Activated T-helper 17 cell treated with anti-CD3 and anti-CD28 coated beads, Interleukin-2, amount 50 U/mL, for 72 hours (primary cell): ENCODE data around the gene ILK. TPM values are rescaled to one million over a fixed set of nuclear protein-coding genes. Genes with fewer than 3 reads are reported as not detected.
A peak's percentile ranks its signal among the peaks of the same experiment; 100 is the strongest.

Experiments
- ATAC-seq: fragments of 150-1000 bp; cut with Tn5 transposase; replicated peaks from 2 replicates; pipeline ENCODE4 v1.10.0; 2021; ENCODE audit warnings: mild to moderate bottlenecking, moderate library complexity
- H3K27ac Mint-ChIP-seq: one replicate; pipeline ENCODE4 v1.8.0; 2022; ENCODE audit warnings: mixed read lengths
- H3K27me3 Mint-ChIP-seq: one replicate; pipeline ENCODE4 v1.8.0; 2022; ENCODE audit warnings: mixed read lengths
- H3K36me3 Mint-ChIP-seq: one replicate; pipeline ENCODE4 v1.8.0; 2022; ENCODE audit warnings: low read depth, mild to moderate bottlenecking, mixed read lengths
- H3K4me1 Mint-ChIP-seq: one replicate; pipeline ENCODE4 v1.8.0; 2022; ENCODE audit warnings: mixed read lengths
- H3K4me3 Mint-ChIP-seq: one replicate; pipeline ENCODE4 v1.8.0; 2022; ENCODE audit warnings: mild to moderate bottlenecking, mixed read lengths
- H3K9me3 Mint-ChIP-seq: one replicate; pipeline ENCODE4 v1.8.0; 2022; ENCODE audit warnings: mixed read lengths
- total RNA-seq, 2 donors: library from RNA; stranded (reverse); gene quantifications; one replicate each; pipeline ENCODE4 v1.2.3, GENCODE V29; 2022

The ILK gene
- total RNA-seq, result 100 to 1,000 TPM in 1 of 2 donors, 10 to 100 TPM in 1; 85.0 to 113 TPM

- ATAC-seq, result peak; percentile 68
- peaks cover 16% of the 10 kb centered on the region for H3K4me1 Mint-ChIP-seq
- H3K36me3 Mint-ChIP-seq, result peaks cover 45% of the 10 kb centered on the region
- no peak within 1 kb of the TSS for H3K27ac Mint-ChIP-seq
- H3K27me3 Mint-ChIP-seq, result no peaks in the 10 kb centered on the region
- H3K4me3 Mint-ChIP-seq, result no peak within 1 kb of the TSS
- H3K9me3 Mint-ChIP-seq, result no peaks in the 10 kb centered on the region
Observed at GRCh38 chr11:6603287-6604080, at the start of gene ILK, which contains the start of gene RRP8. Gene ILK (plus strand): TSS chr11:6603774. CDS start chr11:6604272, 498 bp downstream. Gene RRP8 (minus strand): TSS chr11:6603616. CDS start chr11:6603502, 114 bp downstream.

GRCh38 chr11:6554828-6555706, 48.5 kb upstream of the ILK start:
- no peaks in the 10 kb centered on the region for H3K27me3 Mint-ChIP-seq
- H3K4me1 Mint-ChIP-seq, result no peaks in the 10 kb centered on the region
- no peak overlapping the region for H3K27ac Mint-ChIP-seq
- H3K36me3 Mint-ChIP-seq, result no peaks in the 10 kb centered on the region
- no peak overlapping the region for H3K4me3 Mint-ChIP-seq
- ATAC-seq, result no peak
- H3K9me3 Mint-ChIP-seq, result no peaks in the 10 kb centered on the region

- H3K4me3 Mint-ChIP-seq, result no peak overlapping the region
- H3K27ac Mint-ChIP-seq, result no peak overlapping the region
- H3K36me3 Mint-ChIP-seq, result no peaks in the 10 kb centered on the region
- ATAC-seq, result no peak
- H3K4me1 Mint-ChIP-seq, result no peaks in the 10 kb centered on the region
- H3K9me3 Mint-ChIP-seq, result no peaks in the 10 kb centered on the region
- H3K27me3 Mint-ChIP-seq, result no peaks in the 10 kb centered on the region
Observed at GRCh38 chr11:6556139-6556949, 47.2 kb upstream of the ILK start.

- H3K36me3 Mint-ChIP-seq, result no peaks in the 10 kb centered on the region
- H3K4me3 Mint-ChIP-seq, result no peak overlapping the region
- no peaks in the 10 kb centered on the region for H3K27me3 Mint-ChIP-seq
- H3K4me1 Mint-ChIP-seq, result no peaks in the 10 kb centered on the region
- no peak overlapping the region for H3K27ac Mint-ChIP-seq
- no peaks in the 10 kb centered on the region for H3K9me3 Mint-ChIP-seq
- no peak for ATAC-seq
Observed at GRCh38 chr11:6557063-6557462, 46.5 kb upstream of the ILK start.

- Mint-ChIP-seq H3K36me3 (no peaks in the 10 kb centered on the region), H3K4me3 (no peak overlapping the region), H3K4me1 (no peaks in the 10 kb centered on the region), H3K27ac (peak overlapping the region; percentile 50), H3K9me3 (no peaks in the 10 kb centered on the region), H3K27me3 (no peaks in the 10 kb centered on the region)
- no peak for ATAC-seq
Observed at GRCh38 chr11:6557761-6558674, 45.6 kb upstream of the ILK start.

GRCh38 chr11:6559369-6559768, 44.2 kb upstream of the ILK start:
- Mint-ChIP-seq H3K4me1 (no peaks in the 10 kb centered on the region), H3K4me3 (no peak overlapping the region), H3K9me3 (no peaks in the 10 kb centered on the region), H3K27me3 (no peaks in the 10 kb centered on the region), H3K27ac (no peak overlapping the region), H3K36me3 (no peaks in the 10 kb centered on the region)
- no peak for ATAC-seq

GRCh38 chr11:6561288-6561687, 42.3 kb upstream of the ILK start:
- no peaks in the 10 kb centered on the region for H3K36me3 Mint-ChIP-seq
- H3K27me3 Mint-ChIP-seq, result no peaks in the 10 kb centered on the region
- H3K27ac Mint-ChIP-seq, result no peak overlapping the region
- no peaks in the 10 kb centered on the region for H3K4me1 Mint-ChIP-seq
- no peak for ATAC-seq
- H3K9me3 Mint-ChIP-seq, result no peaks in the 10 kb centered on the region
- no peak overlapping the region for H3K4me3 Mint-ChIP-seq

GRCh38 chr11:6563121-6563619, 40.4 kb upstream of the ILK start:
- Mint-ChIP-seq H3K4me1 (no peaks in the 10 kb centered on the region), H3K9me3 (no peaks in the 10 kb centered on the region), H3K27me3 (no peaks in the 10 kb centered on the region), H3K27ac (no peak overlapping the region), H3K4me3 (no peak overlapping the region), H3K36me3 (no peaks in the 10 kb centered on the region)
- no peak for ATAC-seq

- Mint-ChIP-seq H3K27ac (no peak overlapping the region), H3K4me1 (peaks cover 1% of the 10 kb centered on the region), H3K36me3 (no peaks in the 10 kb centered on the region)
Observed at GRCh38 chr11:6563667-6564066, 39.9 kb upstream of the ILK start.

GRCh38 chr11:6565325-6565724, 38.2 kb upstream of the ILK start:
- no peaks in the 10 kb centered on the region for H3K36me3 Mint-ChIP-seq
- H3K27ac Mint-ChIP-seq, result no peak overlapping the region
- no peak for ATAC-seq
- no peak overlapping the region for H3K4me3 Mint-ChIP-seq
- no peaks in the 10 kb centered on the region for H3K27me3 Mint-ChIP-seq
- no peaks in the 10 kb centered on the region for H3K9me3 Mint-ChIP-seq
- H3K4me1 Mint-ChIP-seq, result peaks cover 4% of the 10 kb centered on the region

More at GRCh38 chr11:6563667-6564066, 39.9 kb upstream of the ILK start:
- H3K27me3 Mint-ChIP-seq, result no peaks in the 10 kb centered on the region
- ATAC-seq, result no peak
- no peaks in the 10 kb centered on the region for H3K9me3 Mint-ChIP-seq
- no peak overlapping the region for H3K4me3 Mint-ChIP-seq

GRCh38 chr11:6565988-6566703, 37.4 kb upstream of the ILK start:
- Mint-ChIP-seq H3K27me3 (no peaks in the 10 kb centered on the region), H3K9me3 (no peaks in the 10 kb centered on the region), H3K4me3 (no peak overlapping the region), H3K4me1 (peaks cover 4% of the 10 kb centered on the region), H3K36me3 (no peaks in the 10 kb centered on the region), H3K27ac (no peak overlapping the region)
- no peak for ATAC-seq

GRCh38 chr11:6566704-6567370, 36.7 kb upstream of the ILK start:
- H3K4me3 Mint-ChIP-seq, result no peak overlapping the region
- no peaks in the 10 kb centered on the region for H3K9me3 Mint-ChIP-seq
- no peaks in the 10 kb centered on the region for H3K27me3 Mint-ChIP-seq
- H3K36me3 Mint-ChIP-seq, result no peaks in the 10 kb centered on the region
- H3K27ac Mint-ChIP-seq, result no peak overlapping the region
- peaks cover 4% of the 10 kb centered on the region for H3K4me1 Mint-ChIP-seq
- no peak for ATAC-seq
